ENCODE data around the gene CRTAC1. TPM values are rescaled to one million over a fixed set of nuclear protein-coding genes. Genes with fewer than 3 reads are reported as not detected.

Gene CRTAC1
- total and polyA plus RNA-seq, 10 donors = 0.17 to 0.74 (median 0.26) TPM; not detected in 5

DNA sequence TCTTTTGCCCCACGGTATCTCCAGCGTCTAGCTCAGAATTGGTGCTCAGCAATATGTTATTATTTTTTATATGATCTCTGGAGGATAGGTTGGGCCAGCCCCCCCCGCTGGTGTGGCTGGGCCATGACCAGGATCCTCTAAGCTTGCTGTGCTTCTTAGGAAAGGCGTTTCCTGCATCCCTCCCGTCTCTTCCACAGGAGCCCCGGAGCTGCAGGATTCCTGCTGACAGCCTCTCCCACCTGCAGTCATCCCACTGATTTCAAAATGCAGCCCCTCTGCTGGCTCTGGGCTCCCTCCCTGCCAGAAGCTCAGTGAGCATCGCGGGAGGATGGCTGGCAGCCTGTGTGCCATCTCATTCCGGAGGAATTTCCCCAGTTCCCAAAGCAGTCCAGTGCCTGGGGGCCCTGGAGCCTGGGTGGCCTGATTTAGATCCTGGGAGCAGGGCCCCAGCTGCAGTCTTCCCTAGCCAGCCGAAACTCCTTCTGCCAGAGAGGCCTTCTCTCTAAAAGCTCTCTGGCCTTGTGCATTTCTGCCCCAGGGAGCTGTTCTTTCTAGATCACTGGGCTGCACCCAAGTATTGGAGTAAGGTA is 202.6 kb downstream of the CRTAC1 start:
- Histone ChIP-seq H3K9me3 (no peaks in the 10 kb centered on the region), H3K27ac (no peak overlapping the region), H3K36me3 (no peaks in the 10 kb centered on the region), H3K4me1 (no peaks in the 10 kb centered on the region), H3K4me3 (no peak overlapping the region), H3K27me3 (replicated peaks in 1 of 7) (peaks cover 0 to 21% (median 0%) of the 10 kb centered on the region in 7 donors)
- intact Hi-C loops (cut with DNase I; ENCODE audit: low total_unique reads) = no loop called here
- 49 to 64% (median 57%) methylated on average over 9 to 10 of the region's 10 CpGs for WGBS, 5 donors
- no peak for DNase-seq
- no peak for TF ChIP-seq POLR2AphosphoS5 (IDR thresholded peaks at IDR 0.05)
- TF ChIP-seq POLR2A (IDR thresholded peaks at IDR 0.05) = no peak
- TF ChIP-seq, protein P1, sequence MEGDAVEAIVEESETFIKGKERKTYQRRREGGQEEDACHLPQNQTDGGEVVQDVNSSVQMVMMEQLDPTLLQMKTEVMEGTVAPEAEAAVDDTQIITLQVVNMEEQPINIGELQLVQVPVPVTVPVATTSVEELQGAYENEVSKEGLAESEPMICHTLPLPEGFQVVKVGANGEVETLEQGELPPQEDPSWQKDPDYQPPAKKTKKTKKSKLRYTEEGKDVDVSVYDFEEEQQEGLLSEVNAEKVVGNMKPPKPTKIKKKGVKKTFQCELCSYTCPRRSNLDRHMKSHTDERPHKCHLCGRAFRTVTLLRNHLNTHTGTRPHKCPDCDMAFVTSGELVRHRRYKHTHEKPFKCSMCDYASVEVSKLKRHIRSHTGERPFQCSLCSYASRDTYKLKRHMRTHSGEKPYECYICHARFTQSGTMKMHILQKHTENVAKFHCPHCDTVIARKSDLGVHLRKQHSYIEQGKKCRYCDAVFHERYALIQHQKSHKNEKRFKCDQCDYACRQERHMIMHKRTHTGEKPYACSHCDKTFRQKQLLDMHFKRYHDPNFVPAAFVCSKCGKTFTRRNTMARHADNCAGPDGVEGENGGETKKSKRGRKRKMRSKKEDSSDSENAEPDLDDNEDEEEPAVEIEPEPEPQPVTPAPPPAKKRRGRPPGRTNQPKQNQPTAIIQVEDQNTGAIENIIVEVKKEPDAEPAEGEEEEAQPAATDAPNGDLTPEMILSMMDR (IDR thresholded peaks at IDR 0.05 in 8 of 11, conservative IDR thresholded peaks at IDR 0.05 in 3 of 11) = no peak

DNA sequence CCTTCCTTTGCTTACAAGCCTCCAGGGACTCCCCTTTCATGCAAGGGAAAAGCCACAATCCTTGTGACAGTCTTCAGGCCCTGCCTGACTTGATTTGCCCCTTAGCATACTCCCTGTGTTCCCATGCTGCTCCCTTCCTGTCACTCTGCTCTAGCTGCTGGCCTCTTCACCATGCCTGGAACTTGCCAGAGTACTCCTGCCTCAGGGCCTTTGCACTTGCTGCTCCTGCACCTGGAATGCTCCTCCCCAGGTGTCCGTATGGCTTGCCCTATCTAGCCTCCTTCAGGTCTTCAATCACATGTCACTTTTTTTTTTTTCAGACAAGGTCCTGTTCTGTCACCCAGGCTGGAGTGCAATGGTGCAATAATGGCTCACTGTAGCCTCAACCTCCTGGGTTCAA is 203.5 kb downstream of the CRTAC1 start:
- Histone ChIP-seq H3K4me1 (no peaks in the 10 kb centered on the region), H3K27me3 (replicated peaks in 1 of 7) (peaks cover 0 to 28% (median 0%) of the 10 kb centered on the region in 7 donors), H3K36me3 (no peaks in the 10 kb centered on the region), H3K9me3 (no peaks in the 10 kb centered on the region), H3K4me3 (no peak overlapping the region), H3K27ac (no peak overlapping the region)
- WGBS, 5 donors = 74 to 91% (median 84%) methylated on average over 1 of the region's 1 CpG
- DNase-seq = no peak
- intact Hi-C loops (cut with DNase I; ENCODE audit: low total_unique reads) = no loop called here
- TF ChIP-seq POLR2A (IDR thresholded peaks at IDR 0.05) (no peak), POLR2AphosphoS5 (IDR thresholded peaks at IDR 0.05) (no peak)
- TF ChIP-seq, protein P1 (IDR thresholded peaks at IDR 0.05 in 8 of 11, conservative IDR thresholded peaks at IDR 0.05 in 3 of 11) = no peak

DNA sequence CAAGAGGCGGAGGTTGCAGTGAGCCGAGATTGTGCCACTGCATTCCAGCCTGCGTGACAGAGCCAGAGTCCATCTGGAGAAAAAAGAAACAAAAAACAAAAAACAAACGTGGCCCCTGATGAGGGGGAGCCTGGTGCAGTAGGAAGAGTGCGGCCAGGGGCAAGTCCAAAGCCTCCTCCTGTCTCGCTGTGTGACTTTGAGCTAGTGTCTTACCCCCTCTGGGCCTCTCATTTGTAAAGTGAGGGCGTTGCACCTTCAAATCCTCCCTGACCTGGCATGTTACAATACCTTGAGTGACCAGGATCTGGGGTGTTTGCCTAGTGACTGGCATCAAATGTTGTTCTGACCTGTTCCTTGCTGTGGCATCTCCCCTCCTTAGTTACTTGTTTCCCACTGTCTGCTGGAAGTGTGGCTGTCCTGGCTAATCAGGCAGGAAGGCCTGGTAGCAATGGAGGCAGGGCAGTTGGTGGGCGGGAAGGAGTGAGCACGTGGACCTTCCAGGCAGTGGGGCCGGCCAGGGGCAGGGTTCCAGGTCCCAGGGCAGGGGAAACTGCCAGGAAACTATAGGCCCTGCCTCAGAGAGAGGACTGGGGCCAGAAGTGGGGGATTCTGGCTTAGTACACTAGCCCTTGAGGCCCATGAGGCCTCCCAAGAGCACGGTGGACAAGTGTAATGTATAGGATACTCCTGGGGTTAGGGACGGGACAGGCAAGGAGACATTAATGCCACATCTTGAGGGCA is 205.2 kb downstream of the CRTAC1 start:
- H3K4me3 ChIP-seq = no peak overlapping the region
- TF ChIP-seq, protein P1 (IDR thresholded peaks at IDR 0.05 in 8 of 11, conservative IDR thresholded peaks at IDR 0.05 in 3 of 11) = no peak
- no peak for TF ChIP-seq POLR2AphosphoS5 (IDR thresholded peaks at IDR 0.05)
- no peak for TF ChIP-seq POLR2A (IDR thresholded peaks at IDR 0.05)
- intact Hi-C loops (cut with DNase I; ENCODE audit: low total_unique reads) = no loop called here
- peaks cover 0 to 28% (median 0%) of the 10 kb centered on the region in 7 donors for H3K27me3 ChIP-seq (replicated peaks in 1 of 7)
- H3K4me1 ChIP-seq = no peaks in the 10 kb centered on the region
- no peaks in the 10 kb centered on the region for H3K36me3 ChIP-seq
- no peaks in the 10 kb centered on the region for H3K9me3 ChIP-seq
- no peak overlapping the region for H3K27ac ChIP-seq
- DNase-seq = no peak
- 78 to 85% (median 81%) methylated on average over 12 of the region's 12 CpGs for WGBS, 5 donors

DNA sequence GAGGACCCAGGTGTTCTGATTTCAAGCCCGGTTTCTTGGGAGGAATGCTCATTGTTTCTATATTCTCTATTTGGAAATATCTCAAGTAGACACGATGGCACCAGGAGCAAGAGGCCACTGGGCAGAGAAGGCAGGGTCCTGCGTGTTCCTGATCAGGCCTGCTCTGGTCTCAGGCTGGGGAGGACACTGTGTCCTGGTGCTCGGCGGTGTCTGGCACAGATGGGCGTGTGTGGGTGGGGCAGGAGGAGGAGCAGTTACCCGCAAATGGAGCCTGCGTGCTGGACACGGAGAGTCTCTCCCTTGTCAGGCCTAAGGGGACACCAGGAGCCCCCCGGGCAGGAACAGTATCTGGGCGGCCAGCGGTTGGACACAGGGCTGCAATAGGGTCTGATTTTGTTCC is 206.7 kb downstream of the CRTAC1 start:
- Histone ChIP-seq H3K4me3 (no peak overlapping the region), H3K4me1 (no peaks in the 10 kb centered on the region), H3K9me3 (no peaks in the 10 kb centered on the region), H3K36me3 (no peaks in the 10 kb centered on the region), H3K27ac (no peak overlapping the region), H3K27me3 (replicated peaks in 1 of 7) (peaks cover 0 to 24% (median 0%) of the 10 kb centered on the region in 7 donors)
- no peak for DNase-seq
- WGBS, 5 donors = 84 to 93% (median 86%) methylated on average over 12 of the region's 12 CpGs
- no peak for TF ChIP-seq POLR2A (IDR thresholded peaks at IDR 0.05)
- no peak for TF ChIP-seq POLR2AphosphoS5 (IDR thresholded peaks at IDR 0.05)
- TF ChIP-seq, protein P1 (IDR thresholded peaks at IDR 0.05 in 8 of 11, conservative IDR thresholded peaks at IDR 0.05 in 3 of 11) = no peak
- intact Hi-C loops (cut with DNase I; ENCODE audit: low total_unique reads) = no loop called here

Measured in spleen (tissue), 11 donors.